ENCODE data around the gene RCVRN.

RCVRN gene
- long read RNA-seq = 0 reads

DNA sequence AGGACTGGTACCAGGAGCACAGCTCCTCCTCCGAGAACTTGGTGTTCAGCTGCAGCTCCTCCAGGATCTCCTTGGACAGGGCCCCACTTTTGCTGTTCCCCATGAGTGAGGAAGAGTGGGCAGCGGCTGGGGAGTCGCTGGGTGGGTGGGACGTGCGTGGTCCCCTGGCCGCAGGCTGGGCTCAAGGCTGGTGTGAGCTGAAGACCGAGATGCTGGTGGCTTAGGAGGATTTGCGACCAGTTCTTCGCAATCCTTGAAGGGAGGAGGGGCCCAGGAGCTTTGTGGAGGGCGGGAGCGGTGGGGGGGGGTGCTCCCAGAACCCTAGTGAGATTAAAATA lies at the start of gene RCVRN:
Gene RCVRN, minus strand, starts transcription at position 194 of the 338 bp plus-strand sequence. Its CDS starts 91 bp downstream, at position 103.
- no peak for TF ChIP-seq SPI1 (IDR thresholded peaks at IDR 0.05; ENCODE audit: borderline replicate concordance, low read depth)
- TF ChIP-seq, protein P1, sequence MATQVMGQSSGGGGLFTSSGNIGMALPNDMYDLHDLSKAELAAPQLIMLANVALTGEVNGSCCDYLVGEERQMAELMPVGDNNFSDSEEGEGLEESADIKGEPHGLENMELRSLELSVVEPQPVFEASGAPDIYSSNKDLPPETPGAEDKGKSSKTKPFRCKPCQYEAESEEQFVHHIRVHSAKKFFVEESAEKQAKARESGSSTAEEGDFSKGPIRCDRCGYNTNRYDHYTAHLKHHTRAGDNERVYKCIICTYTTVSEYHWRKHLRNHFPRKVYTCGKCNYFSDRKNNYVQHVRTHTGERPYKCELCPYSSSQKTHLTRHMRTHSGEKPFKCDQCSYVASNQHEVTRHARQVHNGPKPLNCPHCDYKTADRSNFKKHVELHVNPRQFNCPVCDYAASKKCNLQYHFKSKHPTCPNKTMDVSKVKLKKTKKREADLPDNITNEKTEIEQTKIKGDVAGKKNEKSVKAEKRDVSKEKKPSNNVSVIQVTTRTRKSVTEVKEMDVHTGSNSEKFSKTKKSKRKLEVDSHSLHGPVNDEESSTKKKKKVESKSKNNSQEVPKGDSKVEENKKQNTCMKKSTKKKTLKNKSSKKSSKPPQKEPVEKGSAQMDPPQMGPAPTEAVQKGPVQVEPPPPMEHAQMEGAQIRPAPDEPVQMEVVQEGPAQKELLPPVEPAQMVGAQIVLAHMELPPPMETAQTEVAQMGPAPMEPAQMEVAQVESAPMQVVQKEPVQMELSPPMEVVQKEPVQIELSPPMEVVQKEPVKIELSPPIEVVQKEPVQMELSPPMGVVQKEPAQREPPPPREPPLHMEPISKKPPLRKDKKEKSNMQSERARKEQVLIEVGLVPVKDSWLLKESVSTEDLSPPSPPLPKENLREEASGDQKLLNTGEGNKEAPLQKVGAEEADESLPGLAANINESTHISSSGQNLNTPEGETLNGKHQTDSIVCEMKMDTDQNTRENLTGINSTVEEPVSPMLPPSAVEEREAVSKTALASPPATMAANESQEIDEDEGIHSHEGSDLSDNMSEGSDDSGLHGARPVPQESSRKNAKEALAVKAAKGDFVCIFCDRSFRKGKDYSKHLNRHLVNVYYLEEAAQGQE (IDR thresholded peaks at IDR 0.05; ENCODE audit: insufficient replicate concordance, low read depth) = no peak
- TF ChIP-seq, protein P2, sequence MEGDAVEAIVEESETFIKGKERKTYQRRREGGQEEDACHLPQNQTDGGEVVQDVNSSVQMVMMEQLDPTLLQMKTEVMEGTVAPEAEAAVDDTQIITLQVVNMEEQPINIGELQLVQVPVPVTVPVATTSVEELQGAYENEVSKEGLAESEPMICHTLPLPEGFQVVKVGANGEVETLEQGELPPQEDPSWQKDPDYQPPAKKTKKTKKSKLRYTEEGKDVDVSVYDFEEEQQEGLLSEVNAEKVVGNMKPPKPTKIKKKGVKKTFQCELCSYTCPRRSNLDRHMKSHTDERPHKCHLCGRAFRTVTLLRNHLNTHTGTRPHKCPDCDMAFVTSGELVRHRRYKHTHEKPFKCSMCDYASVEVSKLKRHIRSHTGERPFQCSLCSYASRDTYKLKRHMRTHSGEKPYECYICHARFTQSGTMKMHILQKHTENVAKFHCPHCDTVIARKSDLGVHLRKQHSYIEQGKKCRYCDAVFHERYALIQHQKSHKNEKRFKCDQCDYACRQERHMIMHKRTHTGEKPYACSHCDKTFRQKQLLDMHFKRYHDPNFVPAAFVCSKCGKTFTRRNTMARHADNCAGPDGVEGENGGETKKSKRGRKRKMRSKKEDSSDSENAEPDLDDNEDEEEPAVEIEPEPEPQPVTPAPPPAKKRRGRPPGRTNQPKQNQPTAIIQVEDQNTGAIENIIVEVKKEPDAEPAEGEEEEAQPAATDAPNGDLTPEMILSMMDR (IDR thresholded peaks at IDR 0.05; ENCODE audit: insufficient read depth, low read length) = no peak
- TF ChIP-seq POLR2AphosphoS5 (IDR thresholded peaks at IDR 0.05; ENCODE audit: low read depth) = no peak
- no peak for TF ChIP-seq GABPA (IDR thresholded peaks at IDR 0.05; ENCODE audit: low read depth)
- Histone ChIP-seq H3K27ac (replicated peaks) (no peak within 1 kb of the TSS), H3K4me3 (replicated peaks; ENCODE audit: insufficient read depth, low read length) (no peak within 1 kb of the TSS), H3K27me3 (ENCODE audit: insufficient read depth, poor library complexity, severe bottlenecking) (no peaks in the 10 kb centered on the region)
- DNase-seq (ENCODE audit: low read depth in 1 of 2, low spot score in 1 of 2) = no peak

DNA sequence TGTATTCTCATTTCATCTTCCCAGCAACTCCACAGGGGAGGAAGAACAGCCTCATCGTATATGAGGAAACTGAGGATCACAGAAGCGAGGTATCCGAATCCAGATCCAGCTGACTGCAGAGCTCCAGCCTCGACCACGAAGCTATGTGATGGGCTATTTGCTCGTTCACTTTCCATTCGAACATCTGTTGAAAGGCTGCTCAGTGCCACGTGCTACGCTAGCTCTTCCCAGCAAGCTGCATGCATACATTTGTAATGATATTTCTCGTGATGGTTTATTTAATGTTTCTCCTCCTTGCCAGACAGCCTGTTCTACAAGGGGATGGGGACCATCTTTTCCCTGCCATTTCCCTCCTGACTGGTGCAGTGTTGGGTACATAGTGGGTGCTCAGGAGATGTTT lies 48.4 kb upstream of the RCVRN start:
- no peak overlapping the region for H3K27ac ChIP-seq (replicated peaks)
- H3K4me3 ChIP-seq (replicated peaks; ENCODE audit: insufficient read depth, low read length) = no peak overlapping the region
- no peaks in the 10 kb centered on the region for H3K27me3 ChIP-seq (ENCODE audit: insufficient read depth, poor library complexity, severe bottlenecking)
- no peak for DNase-seq (ENCODE audit: low read depth in 1 of 2, low spot score in 1 of 2)
- TF ChIP-seq POLR2AphosphoS5 (IDR thresholded peaks at IDR 0.05; ENCODE audit: low read depth) = no peak
- TF ChIP-seq, protein P2 (IDR thresholded peaks at IDR 0.05; ENCODE audit: insufficient read depth, low read length) = no peak
- TF ChIP-seq, protein P1 (IDR thresholded peaks at IDR 0.05; ENCODE audit: insufficient replicate concordance, low read depth) = no peak

DNA sequence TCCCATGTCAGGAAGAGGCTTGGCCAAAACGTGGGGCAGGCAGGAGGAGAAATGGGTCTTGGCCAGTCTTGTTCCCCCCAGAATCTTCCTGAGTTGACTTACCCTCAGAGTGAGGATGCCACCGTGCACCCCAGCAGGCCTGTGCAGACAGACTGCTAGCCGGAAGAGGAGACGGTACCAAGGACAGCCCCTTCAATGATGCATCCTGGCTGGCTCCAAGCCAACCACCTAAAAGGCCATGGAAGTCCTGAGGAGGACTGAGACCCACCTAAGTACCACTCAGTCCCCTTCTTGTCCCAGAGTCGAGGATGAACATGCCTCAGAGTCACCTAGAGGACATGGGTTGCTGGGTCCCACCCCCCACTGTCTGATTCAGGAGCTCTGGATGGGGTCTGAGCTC lies 46.7 kb upstream of the RCVRN start:
- H3K4me3 ChIP-seq (replicated peaks; ENCODE audit: insufficient read depth, low read length) = no peak overlapping the region
- no peaks in the 10 kb centered on the region for H3K27me3 ChIP-seq (ENCODE audit: insufficient read depth, poor library complexity, severe bottlenecking)
- H3K27ac ChIP-seq (replicated peaks) = no peak overlapping the region
- TF ChIP-seq POLR2AphosphoS5 (IDR thresholded peaks at IDR 0.05; ENCODE audit: low read depth) (no peak), GABPA (IDR thresholded peaks at IDR 0.05; ENCODE audit: low read depth) (no peak), SPI1 (IDR thresholded peaks at IDR 0.05; ENCODE audit: borderline replicate concordance, low read depth) (no peak)
- TF ChIP-seq, protein P1 (IDR thresholded peaks at IDR 0.05; ENCODE audit: insufficient replicate concordance, low read depth) = no peak
- TF ChIP-seq, protein P2 (IDR thresholded peaks at IDR 0.05; ENCODE audit: insufficient read depth, low read length) = no peak
- DNase-seq (ENCODE audit: low read depth in 1 of 2, low spot score in 1 of 2) = no peak
